Measurements from ENCODE around the gene GPS1.

GPS1 gene

DNA sequence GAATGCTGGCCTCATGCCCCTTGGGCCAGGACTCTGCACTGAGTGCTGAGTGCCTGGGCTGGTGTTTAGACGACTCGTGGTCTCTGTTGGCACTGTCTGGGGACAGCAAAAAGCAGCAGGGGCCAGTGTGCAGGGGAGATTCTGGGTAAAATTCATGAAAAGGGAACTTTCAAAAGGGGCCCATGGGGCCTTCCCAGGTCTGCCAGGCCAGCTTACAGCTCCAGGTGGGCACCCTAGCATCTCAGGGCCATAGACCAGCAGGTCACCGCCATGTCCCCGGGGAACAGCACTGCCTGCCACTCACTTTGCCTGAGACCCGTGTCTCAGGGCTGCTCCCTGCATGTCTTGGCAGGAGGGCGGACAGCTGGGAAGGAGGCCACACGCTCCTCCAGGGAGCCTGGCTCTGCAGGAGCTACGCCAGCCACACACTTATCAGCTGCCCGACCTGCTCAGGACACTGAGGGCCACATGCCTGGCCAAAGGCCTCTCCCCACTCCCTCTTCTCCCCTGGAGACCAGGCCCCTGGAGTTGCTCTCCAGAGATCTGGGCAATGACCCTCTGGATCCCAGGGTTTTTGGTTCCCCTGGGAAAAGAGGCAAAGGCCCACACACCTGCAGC lies 55.1 kb downstream of the GPS1 start:
- DNase-seq: no peak
